NB4 (cell line): ENCODE data around the gene HAPLN2.

ENCODE experiments used
- MYC ChIP-seq: IDR thresholded peaks from 2 replicates; pipeline ENCODE4 v1.6.1; 2011; ENCODE audit warnings: low read depth, low read length
- POLR2A ChIP-seq: IDR thresholded peaks from 2 replicates; pipeline ENCODE4 v1.6.1; 2011; ENCODE audit warnings: mild to moderate bottlenecking; ENCODE audit not compliant: insufficient read length; ENCODE audit errors: extremely low read depth
- TF ChIP-seq, protein P1 (sequence below): IDR thresholded peaks from one replicate; pipeline ENCODE4 v1.5.1; 2012; ENCODE audit warnings: low read depth, low read length

DNA sequence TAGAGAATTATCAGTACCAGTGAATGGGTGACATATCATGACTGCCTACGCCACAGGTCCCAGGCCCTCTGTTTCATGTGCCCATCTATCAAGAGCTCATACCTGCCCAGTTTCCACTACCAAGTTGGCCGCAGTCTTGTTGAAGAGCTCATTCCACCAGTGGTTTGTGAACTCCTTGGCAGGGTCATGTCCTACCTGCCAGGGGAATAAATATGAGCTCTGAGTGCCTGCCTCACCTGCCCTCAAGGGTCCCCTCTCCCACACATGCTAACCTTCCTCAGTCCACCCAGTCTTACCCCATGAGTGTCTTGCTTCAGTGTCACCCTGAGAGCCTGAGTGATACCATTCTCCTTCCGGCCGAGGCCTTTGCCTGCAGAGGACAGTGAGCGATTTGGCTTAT, 21.1 kb upstream of the HAPLN2 start:
- TF ChIP-seq, protein P1, sequence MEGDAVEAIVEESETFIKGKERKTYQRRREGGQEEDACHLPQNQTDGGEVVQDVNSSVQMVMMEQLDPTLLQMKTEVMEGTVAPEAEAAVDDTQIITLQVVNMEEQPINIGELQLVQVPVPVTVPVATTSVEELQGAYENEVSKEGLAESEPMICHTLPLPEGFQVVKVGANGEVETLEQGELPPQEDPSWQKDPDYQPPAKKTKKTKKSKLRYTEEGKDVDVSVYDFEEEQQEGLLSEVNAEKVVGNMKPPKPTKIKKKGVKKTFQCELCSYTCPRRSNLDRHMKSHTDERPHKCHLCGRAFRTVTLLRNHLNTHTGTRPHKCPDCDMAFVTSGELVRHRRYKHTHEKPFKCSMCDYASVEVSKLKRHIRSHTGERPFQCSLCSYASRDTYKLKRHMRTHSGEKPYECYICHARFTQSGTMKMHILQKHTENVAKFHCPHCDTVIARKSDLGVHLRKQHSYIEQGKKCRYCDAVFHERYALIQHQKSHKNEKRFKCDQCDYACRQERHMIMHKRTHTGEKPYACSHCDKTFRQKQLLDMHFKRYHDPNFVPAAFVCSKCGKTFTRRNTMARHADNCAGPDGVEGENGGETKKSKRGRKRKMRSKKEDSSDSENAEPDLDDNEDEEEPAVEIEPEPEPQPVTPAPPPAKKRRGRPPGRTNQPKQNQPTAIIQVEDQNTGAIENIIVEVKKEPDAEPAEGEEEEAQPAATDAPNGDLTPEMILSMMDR, result no peak
- TF ChIP-seq POLR2A (no peak), MYC (no peak)
